PC-9 (cell line): ENCODE measurements around the gene ADD3.

Experiments used
- EZH2 ChIP-seq: fragments of 200-600 bp; sonication (generic); IDR thresholded peaks from 2 replicates; pipeline ENCODE4 v1.8.0; 2017; ENCODE audit warnings: antibody characterized with exemption, low read depth
- TF ChIP-seq, protein P1 (sequence below): fragments of 200-600 bp; sonication (generic); conservative IDR thresholded peaks from 2 replicates; pipeline ENCODE4 v1.6.1; 2017; ENCODE audit warnings: mixed run types, antibody characterized with exemption, mild to moderate bottlenecking, moderate library complexity

GRCh38 chr10:110179220-110179619, 171.4 kb downstream of the ADD3 start:
- TF ChIP-seq EZH2: no peak
- TF ChIP-seq, protein P1, sequence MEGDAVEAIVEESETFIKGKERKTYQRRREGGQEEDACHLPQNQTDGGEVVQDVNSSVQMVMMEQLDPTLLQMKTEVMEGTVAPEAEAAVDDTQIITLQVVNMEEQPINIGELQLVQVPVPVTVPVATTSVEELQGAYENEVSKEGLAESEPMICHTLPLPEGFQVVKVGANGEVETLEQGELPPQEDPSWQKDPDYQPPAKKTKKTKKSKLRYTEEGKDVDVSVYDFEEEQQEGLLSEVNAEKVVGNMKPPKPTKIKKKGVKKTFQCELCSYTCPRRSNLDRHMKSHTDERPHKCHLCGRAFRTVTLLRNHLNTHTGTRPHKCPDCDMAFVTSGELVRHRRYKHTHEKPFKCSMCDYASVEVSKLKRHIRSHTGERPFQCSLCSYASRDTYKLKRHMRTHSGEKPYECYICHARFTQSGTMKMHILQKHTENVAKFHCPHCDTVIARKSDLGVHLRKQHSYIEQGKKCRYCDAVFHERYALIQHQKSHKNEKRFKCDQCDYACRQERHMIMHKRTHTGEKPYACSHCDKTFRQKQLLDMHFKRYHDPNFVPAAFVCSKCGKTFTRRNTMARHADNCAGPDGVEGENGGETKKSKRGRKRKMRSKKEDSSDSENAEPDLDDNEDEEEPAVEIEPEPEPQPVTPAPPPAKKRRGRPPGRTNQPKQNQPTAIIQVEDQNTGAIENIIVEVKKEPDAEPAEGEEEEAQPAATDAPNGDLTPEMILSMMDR: no peak
